GM18517 (cell line): ENCODE measurements around the gene WDSUB1.

Experiments
- ATAC-seq: cut with Tn5 transposase; IDR thresholded peaks from one replicate; pipeline ENCODE4 v1.9.1; 2021; ENCODE audit warnings: mild to moderate bottlenecking, moderate library complexity; ENCODE audit not compliant: unreplicated experiment

WDSUB1 gene

GRCh38 chr2:159225025-159226016, 61.2 kb downstream of the WDSUB1 start:
- ATAC-seq, result no peak

GRCh38 chr2:159224061-159224813, 62.3 kb downstream of the WDSUB1 start:
- no peak for ATAC-seq

- no peak for ATAC-seq
Observed at GRCh38 chr2:159219394-159219998, 67.0 kb downstream of the WDSUB1 start.

- ATAC-seq, result no peak
Observed at GRCh38 chr2:159218389-159218788, 68.1 kb downstream of the WDSUB1 start.

- ATAC-seq, result no peak
Observed at GRCh38 chr2:159217676-159218075, 68.8 kb downstream of the WDSUB1 start.

- no peak for ATAC-seq
Observed at GRCh38 chr2:159215116-159215515, 71.4 kb downstream of the WDSUB1 start.

GRCh38 chr2:159214325-159214865, 72.1 kb downstream of the WDSUB1 start:
- no peak for ATAC-seq

GRCh38 chr2:159213296-159213695, 73.2 kb downstream of the WDSUB1 start:
- ATAC-seq, result no peak

GRCh38 chr2:159211447-159212396, 74.8 kb downstream of the WDSUB1 start:
- no peak for ATAC-seq

- peak; percentile 58 for ATAC-seq
Observed at GRCh38 chr2:159209341-159210306, 76.9 kb downstream of the WDSUB1 start.

GRCh38 chr2:159208438-159208837, 78.1 kb downstream of the WDSUB1 start:
- ATAC-seq, result no peak

GRCh38 chr2:159206736-159207380, 79.6 kb downstream of the WDSUB1 start:
- no peak for ATAC-seq

GRCh38 chr2:159204381-159205144, 81.9 kb downstream of the WDSUB1 start:
- no peak for ATAC-seq

GRCh38 chr2:159202568-159203071, 83.9 kb downstream of the WDSUB1 start:
- ATAC-seq, result no peak

- peak; percentile 98 for ATAC-seq
Observed at GRCh38 chr2:159201360-159202063, 85.0 kb downstream of the WDSUB1 start.

GRCh38 chr2:159200498-159200897, 86.0 kb downstream of the WDSUB1 start:
- ATAC-seq, result no peak
